ENCODE measurements around the gene HRH3. TPM values are rescaled to one million over a fixed set of nuclear protein-coding genes. Genes with fewer than 3 reads are reported as not detected.

Gene HRH3
- total RNA-seq, 1 donor from 2014 or later = 0.21 TPM

DNA sequence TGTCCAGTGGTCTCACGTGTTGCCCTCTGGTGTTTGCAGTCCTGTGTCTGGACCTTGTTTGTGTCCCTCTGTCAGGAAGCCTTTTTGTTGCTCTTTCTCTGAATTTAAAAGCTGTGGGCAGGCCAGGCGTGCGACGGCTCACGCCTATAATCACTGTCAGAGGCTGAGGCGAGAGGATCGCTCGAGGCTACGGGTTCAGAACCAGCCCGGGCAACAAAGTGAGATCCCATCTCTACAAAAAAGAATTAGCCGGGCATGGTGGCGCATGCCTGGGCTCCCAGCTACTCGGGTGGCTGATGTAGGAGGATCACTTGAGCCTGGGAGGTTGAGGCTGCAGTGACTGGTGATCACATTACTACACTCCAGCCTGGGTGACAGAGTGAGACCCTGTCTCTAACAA lies 46.8 kb upstream of the HRH3 start:
- H3K9me3 ChIP-seq = no peaks in the 10 kb centered on the region
- intact Hi-C loops (cut with DNase I) = no loop called here
- no peak for DNase-seq (ENCODE audit: low spot score in 2 of 2)
- H3K36me3 ChIP-seq = peaks cover 48 to 64% of the 10 kb centered on the region in 2 donors
- no peaks in the 10 kb centered on the region for H3K4me1 ChIP-seq
- no peak overlapping the region for H3K27ac ChIP-seq
- no peak overlapping the region for H3K4me3 ChIP-seq
- no peaks in the 10 kb centered on the region for H3K27me3 ChIP-seq
- TF ChIP-seq, protein P1, sequence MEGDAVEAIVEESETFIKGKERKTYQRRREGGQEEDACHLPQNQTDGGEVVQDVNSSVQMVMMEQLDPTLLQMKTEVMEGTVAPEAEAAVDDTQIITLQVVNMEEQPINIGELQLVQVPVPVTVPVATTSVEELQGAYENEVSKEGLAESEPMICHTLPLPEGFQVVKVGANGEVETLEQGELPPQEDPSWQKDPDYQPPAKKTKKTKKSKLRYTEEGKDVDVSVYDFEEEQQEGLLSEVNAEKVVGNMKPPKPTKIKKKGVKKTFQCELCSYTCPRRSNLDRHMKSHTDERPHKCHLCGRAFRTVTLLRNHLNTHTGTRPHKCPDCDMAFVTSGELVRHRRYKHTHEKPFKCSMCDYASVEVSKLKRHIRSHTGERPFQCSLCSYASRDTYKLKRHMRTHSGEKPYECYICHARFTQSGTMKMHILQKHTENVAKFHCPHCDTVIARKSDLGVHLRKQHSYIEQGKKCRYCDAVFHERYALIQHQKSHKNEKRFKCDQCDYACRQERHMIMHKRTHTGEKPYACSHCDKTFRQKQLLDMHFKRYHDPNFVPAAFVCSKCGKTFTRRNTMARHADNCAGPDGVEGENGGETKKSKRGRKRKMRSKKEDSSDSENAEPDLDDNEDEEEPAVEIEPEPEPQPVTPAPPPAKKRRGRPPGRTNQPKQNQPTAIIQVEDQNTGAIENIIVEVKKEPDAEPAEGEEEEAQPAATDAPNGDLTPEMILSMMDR (IDR thresholded peaks at IDR 0.05) = no peak

DNA sequence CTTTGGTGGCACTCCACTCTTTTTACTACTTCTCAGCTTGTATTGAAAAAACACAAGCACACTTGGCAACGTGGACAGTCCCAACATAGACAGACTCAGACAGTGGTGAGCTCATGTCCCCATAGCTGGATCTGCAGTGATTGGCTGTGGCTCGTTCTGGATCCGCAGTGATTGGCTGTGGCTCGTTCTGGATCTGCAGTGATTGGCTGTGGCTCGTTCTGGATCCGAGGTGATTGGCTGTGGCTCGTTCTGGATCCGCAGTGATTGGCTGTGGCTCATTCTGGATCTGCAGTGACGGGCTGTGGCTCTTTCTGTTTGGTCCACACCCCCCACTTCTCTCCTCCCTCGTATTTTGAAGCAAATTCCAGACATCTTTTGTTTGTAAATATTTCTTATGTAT lies 46.3 kb upstream of the HRH3 start:
- intact Hi-C loops (cut with DNase I) = no loop called here
- Histone ChIP-seq H3K4me1 (no peaks in the 10 kb centered on the region), H3K4me3 (no peak overlapping the region), H3K27me3 (no peaks in the 10 kb centered on the region), H3K9me3 (no peaks in the 10 kb centered on the region), H3K36me3 (peaks cover 53 to 66% of the 10 kb centered on the region in 2 donors), H3K27ac (no peak overlapping the region)
- DNase-seq (ENCODE audit: low spot score in 2 of 2) = no peak
- TF ChIP-seq, protein P1 (IDR thresholded peaks at IDR 0.05) = no peak

DNA sequence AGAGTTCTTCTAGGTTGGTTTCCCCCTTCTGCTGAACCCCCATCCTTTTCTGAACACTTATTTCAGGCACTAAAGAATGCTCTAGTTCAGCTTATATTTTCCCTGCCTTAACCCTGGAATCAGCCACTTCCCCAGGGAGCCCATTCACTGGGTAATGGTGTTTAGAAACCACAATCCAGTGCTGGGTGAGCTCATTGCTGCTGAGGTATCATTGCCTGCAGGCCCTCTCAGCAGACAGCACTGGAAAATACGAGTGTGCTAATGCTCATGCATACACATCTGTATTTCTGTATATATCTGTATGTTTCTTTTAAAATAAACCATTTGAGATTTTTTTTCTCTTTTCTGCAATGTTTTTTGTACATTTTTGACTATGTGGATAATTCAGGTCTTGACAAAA lies 45.3 kb upstream of the HRH3 start:
- Histone ChIP-seq H3K27ac (no peak overlapping the region), H3K9me3 (no peaks in the 10 kb centered on the region), H3K27me3 (no peaks in the 10 kb centered on the region), H3K4me1 (no peaks in the 10 kb centered on the region), H3K36me3 (peaks cover 63 to 76% of the 10 kb centered on the region in 2 donors), H3K4me3 (no peak overlapping the region)
- TF ChIP-seq, protein P1 (IDR thresholded peaks at IDR 0.05) = no peak
- no peak for DNase-seq (ENCODE audit: low spot score in 2 of 2)
- intact Hi-C loops (cut with DNase I) = no loop called here

DNA sequence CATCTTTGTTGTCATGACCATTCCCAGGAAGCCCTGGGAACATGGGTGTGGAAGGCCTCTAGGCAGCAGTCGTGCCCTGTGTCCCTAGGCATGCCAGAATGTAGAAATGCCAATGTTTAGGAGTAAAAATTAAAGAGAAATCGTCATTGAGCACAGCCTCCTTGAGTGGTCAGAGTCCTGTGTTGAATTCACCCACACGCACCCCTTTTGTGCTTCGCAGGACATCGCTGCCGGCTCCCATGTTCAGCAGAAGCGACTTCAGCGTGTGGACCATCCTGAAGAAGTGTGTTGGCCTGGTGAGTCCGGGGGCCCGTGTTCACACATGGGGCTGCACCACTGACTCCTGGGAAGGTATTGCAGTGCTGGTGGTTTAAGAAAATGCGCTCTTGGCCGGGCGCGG lies 43.3 kb upstream of the HRH3 start:
- peaks cover 65 to 79% of the 10 kb centered on the region in 2 donors for H3K36me3 ChIP-seq
- no peaks in the 10 kb centered on the region for H3K9me3 ChIP-seq
- TF ChIP-seq, protein P1 (IDR thresholded peaks at IDR 0.05) = no peak
- intact Hi-C loops (cut with DNase I) = no loop called here
- no peaks in the 10 kb centered on the region for H3K27me3 ChIP-seq
- no peak overlapping the region for H3K4me3 ChIP-seq
- DNase-seq (ENCODE audit: low spot score in 2 of 2) = no peak
- peaks cover 0 to 4% of the 10 kb centered on the region in 2 donors for H3K4me1 ChIP-seq
- H3K27ac ChIP-seq = no peak overlapping the region

DNA sequence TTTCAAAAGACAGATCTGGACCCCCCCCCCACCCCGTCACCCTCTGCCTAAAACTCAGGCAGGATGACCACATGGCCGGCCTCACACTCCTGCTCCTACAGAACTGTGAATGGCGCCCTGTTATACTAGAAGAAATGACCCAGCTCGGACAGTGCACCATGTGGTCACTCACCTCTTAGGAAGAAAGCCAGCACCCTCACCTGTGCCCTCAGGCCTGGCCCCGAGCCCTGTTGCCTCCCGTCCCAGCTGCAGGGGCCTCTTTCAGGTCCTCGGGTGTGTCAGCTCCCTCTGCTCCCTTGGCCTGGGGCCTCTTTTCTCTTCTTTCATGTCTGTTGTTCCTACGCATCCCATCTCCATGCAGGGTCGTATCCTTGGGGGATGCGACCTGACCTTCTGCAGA lies 42.0 kb upstream of the HRH3 start:
- TF ChIP-seq, protein P1 (IDR thresholded peaks at IDR 0.05) = no peak
- H3K27me3 ChIP-seq = no peaks in the 10 kb centered on the region
- H3K4me1 ChIP-seq = peaks cover 0 to 4% of the 10 kb centered on the region in 2 donors
- H3K9me3 ChIP-seq = no peaks in the 10 kb centered on the region
- intact Hi-C loops (cut with DNase I) = no loop called here
- peaks cover 69 to 82% of the 10 kb centered on the region in 2 donors for H3K36me3 ChIP-seq
- no peak overlapping the region for H3K4me3 ChIP-seq
- no peak for DNase-seq (ENCODE audit: low spot score in 2 of 2)
- H3K27ac ChIP-seq = no peak overlapping the region

DNA sequence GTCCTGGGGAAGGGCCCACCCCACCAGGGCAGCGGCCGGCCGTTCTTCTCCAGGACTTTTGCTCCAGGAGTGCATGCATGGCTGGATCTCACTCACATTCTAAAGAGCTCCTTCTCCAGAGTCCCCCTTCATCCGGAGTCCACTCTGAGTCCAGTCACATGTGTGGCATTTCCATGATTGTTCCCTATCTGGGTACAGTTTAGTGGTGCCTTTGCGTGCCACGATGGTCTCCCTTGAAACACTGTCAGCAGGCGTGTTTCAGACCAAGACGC lies 39.2 kb upstream of the HRH3 start:
- TF ChIP-seq, protein P1 (IDR thresholded peaks at IDR 0.05) = no peak

More for the DNA sequence above, 39.2 kb upstream of the HRH3 start:
- intact Hi-C loops (cut with DNase I) = no loop called here
- DNase-seq (ENCODE audit: low spot score in 2 of 2) = no peak
- Histone ChIP-seq H3K36me3 (peaks cover 66 to 69% of the 10 kb centered on the region in 2 donors), H3K27ac (no peak overlapping the region), H3K9me3 (no peaks in the 10 kb centered on the region), H3K4me1 (peaks cover 0 to 4% of the 10 kb centered on the region in 2 donors), H3K27me3 (no peaks in the 10 kb centered on the region), H3K4me3 (no peak overlapping the region)

Data from ascending aorta (tissue), 2 donors.